NCI-H2081 treated with DMSO at 0.1 percent for 48 hours (cell line): ENCODE measurements around the gene FLNB.
"Not testable (repeated sequence)": the region's sequence is repeated elsewhere in the genome, so short reads cannot be mapped to it uniquely, and the experiment has no call there.

Experiments
- DNase-seq: peaks from one replicate; lab custom pipeline; 2025; lab: John Stamatoyannopoulos, UW

Gene FLNB

GRCh38 chr3:58052373-58053273 lies 44.4 kb downstream of the FLNB start:
- DNase-seq, result no peak

- DNase-seq, result no peak
Measured at GRCh38 chr3:58054652-58055051, 46.4 kb downstream of the FLNB start.

GRCh38 chr3:58055314-58055713 lies 47.1 kb downstream of the FLNB start:
- DNase-seq, result no peak

- not testable (repeated sequence) for DNase-seq
Measured at GRCh38 chr3:58055891-58056290, 47.7 kb downstream of the FLNB start.

GRCh38 chr3:58058361-58059263 lies 50.4 kb downstream of the FLNB start:
- DNase-seq, result no peak

- no peak for DNase-seq
Measured at GRCh38 chr3:58059349-58060321, 51.4 kb downstream of the FLNB start.

- DNase-seq, result no peak
Measured at GRCh38 chr3:58062472-58062871, 54.2 kb downstream of the FLNB start.

GRCh38 chr3:58063022-58063815 lies 55.0 kb downstream of the FLNB start:
- no peak for DNase-seq

GRCh38 chr3:58064923-58065638 lies 56.9 kb downstream of the FLNB start:
- no peak for DNase-seq

GRCh38 chr3:58065700-58066167 lies 57.5 kb downstream of the FLNB start:
- no peak for DNase-seq

GRCh38 chr3:58066842-58067241 lies 58.6 kb downstream of the FLNB start:
- no peak for DNase-seq

GRCh38 chr3:58068122-58068809 lies 60.0 kb downstream of the FLNB start:
- DNase-seq, result no peak

GRCh38 chr3:58071480-58071971 lies 63.3 kb downstream of the FLNB start:
- DNase-seq, result no peak

- no peak for DNase-seq
Measured at GRCh38 chr3:58072052-58072762, 64.0 kb downstream of the FLNB start.

- no peak for DNase-seq
Measured at GRCh38 chr3:58072763-58073130, 64.5 kb downstream of the FLNB start.

- no peak for DNase-seq
Measured at GRCh38 chr3:58073301-58074108, 65.3 kb downstream of the FLNB start.

- no peak for DNase-seq
Measured at GRCh38 chr3:58074116-58074715, 66.0 kb downstream of the FLNB start.
